Spleen (tissue), 11 donors: ENCODE measurements around the gene NUP153. TPM values are rescaled to one million over a fixed set of nuclear protein-coding genes. Genes with fewer than 3 reads are reported as not detected.
"Not testable (repeated sequence)": the region's sequence is repeated elsewhere in the genome, so short reads cannot be mapped to it uniquely, and the experiment has no call there.

ENCODE experiments used
- DNase-seq: peaks from one replicate; pipeline ENCODE4 v3.0.0-alpha.2; 2020
- H3K27ac ChIP-seq, 8 donors: fragments of 200-600 bp; sonication (generic) in 7 of 8; 1 replicate in 4 of 8; 2 replicates in 4 of 8; pipeline versions ENCODE4 v1.5.0 to v1.8.0; 2016 to 2021; ENCODE audit warnings: inconsistent platforms in 4 of 8, mild to moderate bottlenecking in 4 of 8, moderate library complexity in 1 of 8
- H3K27me3 ChIP-seq, 7 donors: fragments of 200-600 bp; sonication (generic) in 6 of 7; replicated peaks in 1 of 7; 1 replicate in 4 of 7; 2 replicates in 3 of 7; pipeline versions ENCODE4 v1.5.0 to v1.8.0; 2016 to 2021; ENCODE audit warnings: inconsistent platforms in 3 of 7, mild to moderate bottlenecking in 1 of 7
- H3K36me3 ChIP-seq, 6 donors: fragments of 200-600 bp; sonication (generic) in 5 of 6; 1 replicate in 4 of 6; 2 replicates in 2 of 6; pipeline versions ENCODE4 v1.5.0 to v1.8.0; 2016 to 2021; ENCODE audit warnings: inconsistent platforms in 2 of 6
- H3K4me1 ChIP-seq, 6 donors: fragments of 200-600 bp; sonication (generic) in 5 of 6; 1 replicate in 3 of 6; 2 replicates in 3 of 6; pipeline versions ENCODE4 v1.5.0 to v1.8.0; 2016 to 2021; ENCODE audit warnings: inconsistent platforms in 3 of 6
- H3K4me3 ChIP-seq, 8 donors: fragments of 200-600 bp; sonication (generic) in 7 of 8; 1 replicate in 4 of 8; 2 replicates in 4 of 8; pipeline versions ENCODE4 v1.5.0 to v1.8.0; 2016 to 2021; ENCODE audit warnings: inconsistent platforms in 4 of 8, mild to moderate bottlenecking in 4 of 8, moderate library complexity in 2 of 8
- H3K9me3 ChIP-seq, 8 donors: fragments of 200-600 bp; sonication (generic) in 7 of 8; 1 replicate in 4 of 8; 2 replicates in 4 of 8; pipeline versions ENCODE4 v1.5.0 to v1.8.0; 2016 to 2021; ENCODE audit warnings: inconsistent platforms in 4 of 8
- POLR2A ChIP-seq, 3 donors: fragments of 450-650 bp; IDR thresholded peaks; one replicate each; pipeline ENCODE4 v1.5.1; 2017; ENCODE audit warnings: antibody characterized with exemption in 3 of 3, mild to moderate bottlenecking in 1 of 3
- POLR2AphosphoS5 ChIP-seq, 3 donors: sonication (generic); formaldehyde crosslinking; IDR thresholded peaks; one replicate each; pipeline ENCODE4 v1.5.1; 2017; ENCODE audit warnings: antibody characterized with exemption in 3 of 3
- WGBS, 5 donors: extraction: QIAGEN DNeasy Blood & Tissue Kit in 3 of 5; methylation state at CpG; one replicate each; pipeline versions ENCODE4 v1.1.5 to v1.1.7; 2013 to 2018; 5-methylcytosine and 5-hydroxymethylcytosine counted together
- intact Hi-C: fragments of 100-400 bp; cut with DNase I; formaldehyde crosslinking; loops from one replicate; pipeline ENCODE4 v1.15.0; 2023; ENCODE audit warnings: low total_unique reads
- polyA plus RNA-seq, 3 donors: library from polyadenylated mRNA; stranded (reverse); fragments of 200-250 nt; gene quantifications; one replicate each; pipeline ENCODE4 v1.2.1, GENCODE V29; 2013
- total RNA-seq, 7 donors: library from RNA; depleted of rRNA in 3 of 7; stranded (reverse); fragments of >200 nt in 3 of 7; fragmentation: NEBNext Ultra II Directional in 4 of 7; extraction: Animal tissue kit (Norgen Biotek cat#: 25700) in 4 of 7; gene quantifications; one replicate each; pipeline versions ENCODE4 v1.1.0 to v1.2.1, GENCODE V29; 2016 to 2021
- TF ChIP-seq, protein P1 (sequence below), 11 experiments: fragments of 200-600 bp in 7 of 11; fragments of 450-650 bp in 4 of 11; sonication (generic) in 4 of 11; IDR thresholded peaks in 8 of 11; conservative IDR thresholded peaks in 3 of 11; 1 replicate in 7 of 11; 2 replicates in 4 of 11; pipeline versions ENCODE4 v1.4.0 to v1.8.0; 2016 to 2021; ENCODE audit warnings: antibody characterized with exemption in 11 of 11, inconsistent platforms in 4 of 11, mild to moderate bottlenecking in 1 of 11
- donor health status: healthy with polysubstance abuse.
- donor health status: DM: no; HTN: no; CAD: no; lungs with moderate emphysema.
- donor health status: DM: no; HTN: no; CAD: no.
- donor health status: Bipolar disorder and iron deficiency.
- donor health status: healthy.
- donor health status: DM: no; HTN: no; CAD: no.
- donor health status: DM: yes; HTN: yes; CAD: no.

Gene NUP153
- total and polyA plus RNA-seq, 10 donors, result 8.9 to 51.5 (median 45.3) TPM

DNA sequence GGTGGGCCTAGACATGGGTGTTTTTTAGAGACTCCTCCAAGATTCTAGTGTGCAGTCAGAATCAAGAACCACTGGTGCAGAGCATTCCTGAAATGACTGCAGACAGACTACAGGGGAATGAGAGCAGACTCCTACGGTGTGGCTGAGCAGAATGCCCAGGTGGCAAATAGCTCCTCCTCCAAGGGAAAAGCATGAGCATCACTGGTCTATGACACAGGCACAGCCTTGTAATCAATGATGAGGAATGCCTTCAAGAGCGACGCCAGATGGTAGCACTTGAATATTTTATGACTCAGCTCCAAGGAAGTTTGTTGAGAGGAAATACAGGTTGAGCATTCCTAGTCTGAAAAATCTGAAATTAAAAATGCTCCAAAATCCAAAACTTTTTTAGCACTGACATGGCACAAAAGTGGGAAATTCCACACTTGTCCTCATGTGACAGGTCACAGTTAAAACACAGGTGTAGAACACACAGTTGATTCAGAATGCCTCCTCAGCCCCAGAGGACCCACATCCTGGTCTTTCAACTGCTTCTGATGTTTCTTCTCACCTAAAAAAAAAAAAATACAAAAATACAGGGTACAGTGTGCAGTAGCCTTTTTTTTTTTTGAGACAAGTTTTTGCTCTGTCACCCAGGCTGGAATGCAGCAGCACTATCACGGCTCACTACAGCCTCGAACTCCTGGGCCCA lies 117.2 kb downstream of the NUP153 start:
- H3K27ac ChIP-seq, result no peak overlapping the region
- H3K27me3 ChIP-seq, result no peaks in the 10 kb centered on the region
- peaks cover 0 to 23% (median 2%) of the 10 kb centered on the region in 6 donors for H3K4me1 ChIP-seq
- no peaks in the 10 kb centered on the region for H3K36me3 ChIP-seq
- TF ChIP-seq POLR2A (IDR thresholded peaks at IDR 0.05), result no peak
- TF ChIP-seq, protein P1, sequence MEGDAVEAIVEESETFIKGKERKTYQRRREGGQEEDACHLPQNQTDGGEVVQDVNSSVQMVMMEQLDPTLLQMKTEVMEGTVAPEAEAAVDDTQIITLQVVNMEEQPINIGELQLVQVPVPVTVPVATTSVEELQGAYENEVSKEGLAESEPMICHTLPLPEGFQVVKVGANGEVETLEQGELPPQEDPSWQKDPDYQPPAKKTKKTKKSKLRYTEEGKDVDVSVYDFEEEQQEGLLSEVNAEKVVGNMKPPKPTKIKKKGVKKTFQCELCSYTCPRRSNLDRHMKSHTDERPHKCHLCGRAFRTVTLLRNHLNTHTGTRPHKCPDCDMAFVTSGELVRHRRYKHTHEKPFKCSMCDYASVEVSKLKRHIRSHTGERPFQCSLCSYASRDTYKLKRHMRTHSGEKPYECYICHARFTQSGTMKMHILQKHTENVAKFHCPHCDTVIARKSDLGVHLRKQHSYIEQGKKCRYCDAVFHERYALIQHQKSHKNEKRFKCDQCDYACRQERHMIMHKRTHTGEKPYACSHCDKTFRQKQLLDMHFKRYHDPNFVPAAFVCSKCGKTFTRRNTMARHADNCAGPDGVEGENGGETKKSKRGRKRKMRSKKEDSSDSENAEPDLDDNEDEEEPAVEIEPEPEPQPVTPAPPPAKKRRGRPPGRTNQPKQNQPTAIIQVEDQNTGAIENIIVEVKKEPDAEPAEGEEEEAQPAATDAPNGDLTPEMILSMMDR (IDR thresholded peaks at IDR 0.05 in 8 of 11, conservative IDR thresholded peaks at IDR 0.05 in 3 of 11), result no peak
- TF ChIP-seq POLR2AphosphoS5 (IDR thresholded peaks at IDR 0.05), result no peak
- no peak for DNase-seq
- no peaks in the 10 kb centered on the region for H3K9me3 ChIP-seq
- intact Hi-C loops, result no loop called here
- no peak overlapping the region for H3K4me3 ChIP-seq
- WGBS, 5 donors, result 71 to 81% (median 74%) methylated on average over 5 of the region's 5 CpGs

DNA sequence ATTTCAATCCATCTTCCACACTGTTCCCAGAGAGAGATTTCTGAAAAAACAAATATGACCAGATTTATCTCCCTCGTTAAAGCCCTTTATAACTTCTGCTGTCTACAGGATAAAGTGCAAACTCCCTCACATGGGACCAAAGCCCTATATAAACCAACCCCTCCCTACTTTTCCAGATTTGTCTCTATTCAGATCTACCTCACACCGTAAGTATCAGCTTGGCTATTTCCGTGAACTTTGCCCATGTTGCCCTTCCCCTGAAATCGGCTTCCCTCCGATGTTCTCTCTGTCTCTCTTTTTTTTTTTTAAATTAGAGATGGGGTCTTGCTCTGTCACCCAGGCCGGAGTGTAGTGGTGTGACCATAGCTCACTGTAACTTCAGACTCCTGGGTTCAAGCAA lies 118.7 kb downstream of the NUP153 start:
- no peak for DNase-seq
- intact Hi-C loops, result no loop called here
- H3K27me3 ChIP-seq, result no peaks in the 10 kb centered on the region
- H3K9me3 ChIP-seq, result no peaks in the 10 kb centered on the region
- 90 to 95% (median 93%) methylated on average over 6 of the region's 6 CpGs for WGBS, 5 donors
- no peak for TF ChIP-seq POLR2A (IDR thresholded peaks at IDR 0.05)
- TF ChIP-seq, protein P1 (IDR thresholded peaks at IDR 0.05 in 8 of 11, conservative IDR thresholded peaks at IDR 0.05 in 3 of 11), result no peak
- no peak for TF ChIP-seq POLR2AphosphoS5 (IDR thresholded peaks at IDR 0.05)
- no peaks in the 10 kb centered on the region for H3K36me3 ChIP-seq
- no peak overlapping the region for H3K27ac ChIP-seq
- peaks cover 0 to 33% (median 10%) of the 10 kb centered on the region in 6 donors for H3K4me1 ChIP-seq
- no peak overlapping the region for H3K4me3 ChIP-seq

DNA sequence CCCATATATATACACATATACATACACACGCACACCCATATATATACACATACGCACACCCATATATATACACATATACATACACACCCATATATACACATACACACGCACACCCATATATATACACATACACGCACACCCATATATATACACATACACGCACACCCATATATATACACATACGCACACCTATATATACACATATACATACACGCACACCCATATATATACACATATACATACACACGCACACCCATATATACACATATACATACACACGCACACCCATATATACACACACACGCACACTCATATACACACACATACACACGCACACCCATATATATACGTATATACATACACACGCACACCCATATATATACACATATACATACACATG lies 120.1 kb downstream of the NUP153 start:
- H3K36me3 ChIP-seq, H3K27ac ChIP-seq, DNase-seq, H3K27me3 ChIP-seq, H3K9me3 ChIP-seq, intact Hi-C loops, H3K4me3 ChIP-seq: not testable (repeated sequence)
- peaks cover 0 to 33% (median 10%) of the 10 kb centered on the region in 6 donors for H3K4me1 ChIP-seq
- 91 to 97% (median 95%) methylated on average over 13 of the region's 13 CpGs for WGBS, 5 donors

DNA sequence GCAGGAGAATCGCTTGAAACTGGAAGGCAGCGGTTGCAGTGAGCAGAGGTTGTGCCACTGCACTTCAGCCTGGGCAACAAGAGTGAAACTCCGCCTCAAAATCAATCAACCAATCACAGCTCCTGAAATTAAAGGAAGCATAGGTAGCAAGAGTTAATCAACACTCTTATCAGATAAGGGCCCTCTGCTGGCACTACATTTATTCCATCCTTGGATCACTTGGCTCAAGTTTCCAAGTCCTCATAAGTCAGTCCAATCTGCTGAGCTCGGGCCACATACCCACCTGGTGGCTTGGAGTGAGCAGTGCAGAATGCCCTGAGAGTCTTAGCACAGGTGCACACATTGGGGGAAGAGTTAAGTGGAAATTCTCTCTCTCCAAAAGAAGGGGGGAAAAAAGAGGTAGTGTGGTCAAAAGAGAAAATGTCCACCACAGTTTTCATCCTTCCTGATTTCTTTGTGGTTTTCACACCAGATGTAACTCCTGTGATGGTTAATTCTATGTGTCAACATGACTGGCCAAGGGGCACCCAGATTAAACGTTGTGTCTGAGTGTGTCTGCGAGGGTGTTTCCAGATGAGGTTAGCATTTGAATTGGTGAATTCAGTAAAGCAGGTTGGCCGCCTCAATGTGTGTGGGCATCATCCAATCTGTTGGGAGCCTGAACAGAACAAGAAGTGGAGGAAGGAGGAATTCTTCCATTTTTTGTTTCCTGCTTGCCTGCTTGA lies 120.8 kb downstream of the NUP153 start:
- DNase-seq, result no peak
- Histone ChIP-seq H3K36me3 (no peaks in the 10 kb centered on the region), H3K27ac (peak overlapping the region in 3 of 8 donors; percentile 5 to 30 (median 6)), H3K4me3 (no peak overlapping the region), H3K27me3 (peaks cover 0 to 3% (median 0%) of the 10 kb centered on the region in 7 donors), H3K4me1 (peaks cover 0 to 28% (median 10%) of the 10 kb centered on the region in 6 donors), H3K9me3 (no peaks in the 10 kb centered on the region)
- intact Hi-C loops, result no loop called here
- TF ChIP-seq, protein P1 (IDR thresholded peaks at IDR 0.05 in 8 of 11, conservative IDR thresholded peaks at IDR 0.05 in 3 of 11), result peak in 1 of 11 experiments; percentile 5
- TF ChIP-seq POLR2AphosphoS5 (IDR thresholded peaks at IDR 0.05), result no peak
- 64 to 72% (median 71%) methylated on average over 7 of the region's 7 CpGs for WGBS, 5 donors
